SK-N-MC (cell line): ENCODE results near the gene KHDC3L.

Experiments
- FOXP2 ChIP-seq: optimal IDR thresholded peaks from 2 replicates; pipeline ENCODE3; 2011; ENCODE audit warnings: mild to moderate bottlenecking, moderate library complexity; ENCODE audit not compliant: insufficient read depth; ENCODE audit errors: extremely low read length, control extremely low read depth
- POLR2AphosphoS5 ChIP-seq: IDR thresholded peaks from 2 replicates; pipeline ENCODE4 v1.6.1; 2012; ENCODE audit warnings: mild to moderate bottlenecking, low read depth, low read length, borderline replicate concordance

GRCh38 chr6:73340048-73340447 lies 22.4 kb upstream of the KHDC3L start:
- TF ChIP-seq POLR2AphosphoS5: no peak
- TF ChIP-seq FOXP2: no peak
